ENCODE data around the gene CDCA7.

CDCA7 gene

GRCh38 chr2:173393186-173393585 is 38.5 kb downstream of the CDCA7 start:
- H3K4me3 ChIP-seq (ENCODE audit: low read length) = no peak overlapping the region
- DNase-seq (ENCODE audit: low read depth) = no peak
- no peak for TF ChIP-seq CTCF (conservative IDR thresholded peaks at IDR 0.05; ENCODE audit: low read depth, low read length)

GRCh38 chr2:173393636-173394035 is 39.0 kb downstream of the CDCA7 start:
- no peak for DNase-seq (ENCODE audit: low read depth)
- no peak for TF ChIP-seq CTCF (conservative IDR thresholded peaks at IDR 0.05; ENCODE audit: low read depth, low read length)
- no peak overlapping the region for H3K4me3 ChIP-seq (ENCODE audit: low read length)

GRCh38 chr2:173394091-173394974 is 39.7 kb downstream of the CDCA7 start:
- no peak overlapping the region for H3K4me3 ChIP-seq (ENCODE audit: low read length)
- no peak for DNase-seq (ENCODE audit: low read depth)
- TF ChIP-seq CTCF (conservative IDR thresholded peaks at IDR 0.05; ENCODE audit: low read depth, low read length) = no peak

GRCh38 chr2:173395567-173396351 is 41.1 kb downstream of the CDCA7 start:
- no peak for DNase-seq (ENCODE audit: low read depth)
- H3K4me3 ChIP-seq (ENCODE audit: low read length) = no peak overlapping the region
- TF ChIP-seq CTCF (conservative IDR thresholded peaks at IDR 0.05; ENCODE audit: low read depth, low read length) = no peak

GRCh38 chr2:173397539-173397938 is 42.9 kb downstream of the CDCA7 start:
- no peak for TF ChIP-seq CTCF (conservative IDR thresholded peaks at IDR 0.05; ENCODE audit: low read depth, low read length)
- DNase-seq (ENCODE audit: low read depth) = no peak
- H3K4me3 ChIP-seq (ENCODE audit: low read length) = no peak overlapping the region

- TF ChIP-seq CTCF (conservative IDR thresholded peaks at IDR 0.05; ENCODE audit: low read depth, low read length) = no peak
- H3K4me3 ChIP-seq (ENCODE audit: low read length) = no peak overlapping the region
- no peak for DNase-seq (ENCODE audit: low read depth)
Measured at GRCh38 chr2:173399229-173399628, 44.6 kb downstream of the CDCA7 start.

All from retinal pigment epithelial cell (primary cell).